Nephron progenitor cell (in vitro differentiated cells): ENCODE results near the gene DDX24.

Source experiments
- DNase-seq: peaks from one replicate; pipeline ENCODE4 v3.0.0; 2021
- H3K27ac Mint-ChIP-seq: 2 replicates; pipeline ENCODE4 v1.8.0; 2021; ENCODE audit warnings: mild to moderate bottlenecking, moderate library complexity, mixed read lengths
- H3K27me3 Mint-ChIP-seq: 2 replicates; pipeline ENCODE4 v1.8.0; 2021; ENCODE audit warnings: mild to moderate bottlenecking, low read depth, mixed read lengths; ENCODE audit not compliant: poor library complexity
- H3K36me3 Mint-ChIP-seq: 2 replicates; pipeline ENCODE4 v1.8.0; 2021; ENCODE audit warnings: low read depth, mixed read lengths
- H3K4me1 Mint-ChIP-seq: 2 replicates; pipeline ENCODE4 v1.8.0; 2021; ENCODE audit warnings: mixed read lengths
- H3K4me3 Mint-ChIP-seq: 2 replicates; pipeline ENCODE4 v1.8.0; 2021; ENCODE audit warnings: mild to moderate bottlenecking, moderate library complexity, mixed read lengths
- H3K9me3 Mint-ChIP-seq: 2 replicates; pipeline ENCODE4 v1.8.0; 2021; ENCODE audit warnings: mild to moderate bottlenecking, moderate library complexity, mixed read lengths
- CTCF ChIP-seq: fragments of 200-600 bp; sonication (generic); IDR thresholded peaks from 2 replicates; pipeline ENCODE4 v1.5.0; 2021; ENCODE audit warnings: antibody characterized with exemption

DDX24 gene

GRCh38 chr14:94043756-94044475, 37.1 kb downstream of the DDX24 start:
- Mint-ChIP-seq H3K27me3 (no peaks in the 10 kb centered on the region), H3K9me3 (no peaks in the 10 kb centered on the region), H3K36me3 (peaks cover 20% of the 10 kb centered on the region), H3K4me1 (no peaks in the 10 kb centered on the region), H3K4me3 (no peak overlapping the region), H3K27ac (no peak overlapping the region)
- TF ChIP-seq CTCF, result no peak
- no peak for DNase-seq

GRCh38 chr14:94043111-94043755, 37.8 kb downstream of the DDX24 start:
- DNase-seq, result no peak
- H3K36me3 Mint-ChIP-seq, result peaks cover 17% of the 10 kb centered on the region
- TF ChIP-seq CTCF, result no peak
- H3K27me3 Mint-ChIP-seq, result no peaks in the 10 kb centered on the region
- no peaks in the 10 kb centered on the region for H3K9me3 Mint-ChIP-seq
- H3K4me1 Mint-ChIP-seq, result no peaks in the 10 kb centered on the region
- no peak overlapping the region for H3K4me3 Mint-ChIP-seq
- no peak overlapping the region for H3K27ac Mint-ChIP-seq

- Mint-ChIP-seq H3K27me3 (no peaks in the 10 kb centered on the region), H3K4me3 (no peak overlapping the region), H3K36me3 (peaks cover 13% of the 10 kb centered on the region), H3K27ac (peak overlapping the region; percentile 19), H3K4me1 (no peaks in the 10 kb centered on the region), H3K9me3 (no peaks in the 10 kb centered on the region)
- DNase-seq, result no peak
- no peak for TF ChIP-seq CTCF
These were observed 38.4 kb downstream of the DDX24 start for GRCh38 chr14:94042433-94043091.

GRCh38 chr14:94041551-94042346, 39.3 kb downstream of the DDX24 start:
- Mint-ChIP-seq H3K4me1 (peaks cover 1% of the 10 kb centered on the region), H3K27me3 (no peaks in the 10 kb centered on the region), H3K36me3 (peaks cover 14% of the 10 kb centered on the region), H3K4me3 (no peak overlapping the region), H3K9me3 (no peaks in the 10 kb centered on the region), H3K27ac (peak overlapping the region; percentile 19)
- DNase-seq, result no peak
- no peak for TF ChIP-seq CTCF

- H3K36me3 Mint-ChIP-seq, result peaks cover 14% of the 10 kb centered on the region
- H3K27me3 Mint-ChIP-seq, result no peaks in the 10 kb centered on the region
- peaks cover 4% of the 10 kb centered on the region for H3K4me1 Mint-ChIP-seq
- TF ChIP-seq CTCF, result no peak
- no peaks in the 10 kb centered on the region for H3K9me3 Mint-ChIP-seq
- no peak for DNase-seq
- H3K4me3 Mint-ChIP-seq, result no peak overlapping the region
- peak overlapping the region; percentile 14 for H3K27ac Mint-ChIP-seq
These were observed 40.2 kb downstream of the DDX24 start for GRCh38 chr14:94040796-94041195.
